Measurements from ENCODE around the gene STRBP.

The STRBP gene

GRCh38 chr9:123089040-123089439 lies 179.3 kb downstream of the STRBP start:
- Histone ChIP-seq H3K9me3 (ENCODE audit: control insufficient read depth, low read length) (no peaks in the 10 kb centered on the region), H3K4me2 (ENCODE audit: low read length) (no peak overlapping the region), H3K36me3 (ENCODE audit: control insufficient read depth, insufficient read depth, low read length) (no peaks in the 10 kb centered on the region), H3K27me3 (ENCODE audit: control insufficient read depth, insufficient read depth, low read length) (no peaks in the 10 kb centered on the region), H3K4me1 (no peaks in the 10 kb centered on the region), H3K79me2 (no peaks in the 10 kb centered on the region), H2AFZ (no peak overlapping the region), H3K9ac (no peak overlapping the region), H3K4me3 (ENCODE audit: low read depth, low read length) (no peak overlapping the region), H3K27ac (no peak overlapping the region)
- no peak for TF ChIP-seq CTCF (IDR thresholded peaks at IDR 0.05)

- Histone ChIP-seq H3K36me3 (ENCODE audit: control insufficient read depth, insufficient read depth, low read length) (no peaks in the 10 kb centered on the region), H3K79me2 (no peaks in the 10 kb centered on the region), H3K4me2 (ENCODE audit: low read length) (no peak overlapping the region), H3K27me3 (ENCODE audit: control insufficient read depth, insufficient read depth, low read length) (no peaks in the 10 kb centered on the region), H3K4me3 (ENCODE audit: low read depth, low read length) (no peak overlapping the region), H2AFZ (no peak overlapping the region), H3K27ac (no peak overlapping the region), H3K9ac (no peak overlapping the region), H3K9me3 (ENCODE audit: control insufficient read depth, low read length) (no peaks in the 10 kb centered on the region), H3K4me1 (no peaks in the 10 kb centered on the region)
- TF ChIP-seq CTCF (IDR thresholded peaks at IDR 0.05) = no peak
These were observed 181.0 kb downstream of the STRBP start for GRCh38 chr9:123087359-123087888.

GRCh38 chr9:123085916-123086315 lies 182.5 kb downstream of the STRBP start:
- Histone ChIP-seq H3K9me3 (ENCODE audit: control insufficient read depth, low read length) (no peaks in the 10 kb centered on the region), H3K9ac (no peak overlapping the region), H2AFZ (no peak overlapping the region), H3K4me2 (ENCODE audit: low read length) (no peak overlapping the region), H3K27ac (no peak overlapping the region), H3K4me3 (ENCODE audit: low read depth, low read length) (no peak overlapping the region), H3K36me3 (ENCODE audit: control insufficient read depth, insufficient read depth, low read length) (no peaks in the 10 kb centered on the region), H3K27me3 (ENCODE audit: control insufficient read depth, insufficient read depth, low read length) (no peaks in the 10 kb centered on the region), H3K4me1 (no peaks in the 10 kb centered on the region), H3K79me2 (no peaks in the 10 kb centered on the region)
- no peak for TF ChIP-seq CTCF (IDR thresholded peaks at IDR 0.05)

- no peak overlapping the region for H3K4me3 ChIP-seq (ENCODE audit: low read depth, low read length)
- no peak overlapping the region for H3K4me2 ChIP-seq (ENCODE audit: low read length)
- H2AFZ ChIP-seq = no peak overlapping the region
- H3K27me3 ChIP-seq (ENCODE audit: control insufficient read depth, insufficient read depth, low read length) = no peaks in the 10 kb centered on the region
- no peaks in the 10 kb centered on the region for H3K4me1 ChIP-seq
- no peak overlapping the region for H3K27ac ChIP-seq
- H3K9me3 ChIP-seq (ENCODE audit: control insufficient read depth, low read length) = no peaks in the 10 kb centered on the region
- H3K79me2 ChIP-seq = no peaks in the 10 kb centered on the region
- H3K9ac ChIP-seq = no peak overlapping the region
- H3K36me3 ChIP-seq (ENCODE audit: control insufficient read depth, insufficient read depth, low read length) = no peaks in the 10 kb centered on the region
- no peak for TF ChIP-seq CTCF (IDR thresholded peaks at IDR 0.05)
These were observed 184.1 kb downstream of the STRBP start for GRCh38 chr9:123084256-123084655.

GRCh38 chr9:123083680-123084079 lies 184.7 kb downstream of the STRBP start:
- no peak for TF ChIP-seq CTCF (IDR thresholded peaks at IDR 0.05)

More at GRCh38 chr9:123083680-123084079, 184.7 kb downstream of the STRBP start:
- H3K27ac ChIP-seq = no peak overlapping the region
- no peak overlapping the region for H2AFZ ChIP-seq
- no peaks in the 10 kb centered on the region for H3K27me3 ChIP-seq (ENCODE audit: control insufficient read depth, insufficient read depth, low read length)
- no peaks in the 10 kb centered on the region for H3K36me3 ChIP-seq (ENCODE audit: control insufficient read depth, insufficient read depth, low read length)
- no peaks in the 10 kb centered on the region for H3K79me2 ChIP-seq
- H3K4me3 ChIP-seq (ENCODE audit: low read depth, low read length) = no peak overlapping the region
- H3K4me1 ChIP-seq = no peaks in the 10 kb centered on the region
- H3K9ac ChIP-seq = no peak overlapping the region
- H3K9me3 ChIP-seq (ENCODE audit: control insufficient read depth, low read length) = no peaks in the 10 kb centered on the region
- H3K4me2 ChIP-seq (ENCODE audit: low read length) = no peak overlapping the region

All from parathyroid adenoma (tissue), 2 donors.